PFSK-1 (cell line): Measurements from ENCODE around the gene STIM2.

Experiments
- FOXP2 ChIP-seq: optimal IDR thresholded peaks from 2 replicates; pipeline ENCODE3; 2011; ENCODE audit warnings: borderline replicate concordance, control low read depth, inconsistent platforms; ENCODE audit not compliant: insufficient read depth; ENCODE audit errors: extremely low read length, extremely low read depth
- POLR2AphosphoS5 ChIP-seq: IDR thresholded peaks from 2 replicates; pipeline ENCODE4 v1.6.1; 2012; ENCODE audit warnings: low read depth, mild to moderate bottlenecking, control low read depth, low read length, moderate library complexity
- SIN3A ChIP-seq: IDR thresholded peaks from 2 replicates; pipeline ENCODE4 v1.6.1; 2012; ENCODE audit warnings: mild to moderate bottlenecking, low read length, moderate library complexity, borderline replicate concordance; ENCODE audit not compliant: insufficient read depth
- TAF1 ChIP-seq: IDR thresholded peaks from 2 replicates; pipeline ENCODE4 v1.6.1; 2012; ENCODE audit warnings: low read length, control low read depth, borderline replicate concordance; ENCODE audit not compliant: insufficient read depth
- TF ChIP-seq, protein P1 (sequence below), 2 experiments: IDR thresholded peaks; 2 replicates each; pipeline versions ENCODE4 v1.6.1 to v1.8.0; 2011 to 2012; ENCODE audit warnings: low read depth in 2 of 2, low read length in 2 of 2, control low read depth in 1 of 2, inconsistent platforms in 1 of 2, mild to moderate bottlenecking in 1 of 2, moderate library complexity in 1 of 2; ENCODE audit not compliant: insufficient read depth in 1 of 2

STIM2 gene

DNA sequence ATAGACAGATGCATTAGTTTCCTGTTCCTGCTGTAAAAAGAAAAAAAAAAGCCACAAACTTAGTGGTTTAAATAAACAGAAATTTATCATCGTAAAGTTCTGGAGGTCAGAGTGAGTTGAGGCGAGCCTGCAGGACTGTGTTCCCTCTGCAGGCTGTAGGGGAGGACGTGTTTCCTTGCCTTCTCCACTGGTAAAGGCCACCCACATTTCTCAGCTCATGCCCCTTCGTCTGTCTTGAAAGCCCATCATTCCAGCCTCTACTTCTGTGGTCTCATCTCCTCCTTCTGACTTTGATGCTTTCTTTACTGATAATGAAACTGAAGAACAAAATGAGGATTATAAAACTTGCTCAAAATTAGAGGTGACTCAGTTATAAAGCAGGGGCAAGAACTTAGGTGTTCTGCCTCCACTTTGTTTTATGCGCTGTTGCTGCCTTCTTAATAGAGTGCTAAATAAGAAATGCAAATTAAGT, 143.0 kb downstream of the STIM2 start:
- TF ChIP-seq FOXP2, result no peak
- TF ChIP-seq SIN3A, result no peak
- no peak for TF ChIP-seq POLR2AphosphoS5
- TF ChIP-seq, protein P1, sequence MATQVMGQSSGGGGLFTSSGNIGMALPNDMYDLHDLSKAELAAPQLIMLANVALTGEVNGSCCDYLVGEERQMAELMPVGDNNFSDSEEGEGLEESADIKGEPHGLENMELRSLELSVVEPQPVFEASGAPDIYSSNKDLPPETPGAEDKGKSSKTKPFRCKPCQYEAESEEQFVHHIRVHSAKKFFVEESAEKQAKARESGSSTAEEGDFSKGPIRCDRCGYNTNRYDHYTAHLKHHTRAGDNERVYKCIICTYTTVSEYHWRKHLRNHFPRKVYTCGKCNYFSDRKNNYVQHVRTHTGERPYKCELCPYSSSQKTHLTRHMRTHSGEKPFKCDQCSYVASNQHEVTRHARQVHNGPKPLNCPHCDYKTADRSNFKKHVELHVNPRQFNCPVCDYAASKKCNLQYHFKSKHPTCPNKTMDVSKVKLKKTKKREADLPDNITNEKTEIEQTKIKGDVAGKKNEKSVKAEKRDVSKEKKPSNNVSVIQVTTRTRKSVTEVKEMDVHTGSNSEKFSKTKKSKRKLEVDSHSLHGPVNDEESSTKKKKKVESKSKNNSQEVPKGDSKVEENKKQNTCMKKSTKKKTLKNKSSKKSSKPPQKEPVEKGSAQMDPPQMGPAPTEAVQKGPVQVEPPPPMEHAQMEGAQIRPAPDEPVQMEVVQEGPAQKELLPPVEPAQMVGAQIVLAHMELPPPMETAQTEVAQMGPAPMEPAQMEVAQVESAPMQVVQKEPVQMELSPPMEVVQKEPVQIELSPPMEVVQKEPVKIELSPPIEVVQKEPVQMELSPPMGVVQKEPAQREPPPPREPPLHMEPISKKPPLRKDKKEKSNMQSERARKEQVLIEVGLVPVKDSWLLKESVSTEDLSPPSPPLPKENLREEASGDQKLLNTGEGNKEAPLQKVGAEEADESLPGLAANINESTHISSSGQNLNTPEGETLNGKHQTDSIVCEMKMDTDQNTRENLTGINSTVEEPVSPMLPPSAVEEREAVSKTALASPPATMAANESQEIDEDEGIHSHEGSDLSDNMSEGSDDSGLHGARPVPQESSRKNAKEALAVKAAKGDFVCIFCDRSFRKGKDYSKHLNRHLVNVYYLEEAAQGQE (IDR thresholded peaks at IDR 0.05; ENCODE audit: insufficient read depth in 1 of 2, low read depth in 2 of 2, low read length in 2 of 2), result no peak
- TF ChIP-seq TAF1, result no peak

DNA sequence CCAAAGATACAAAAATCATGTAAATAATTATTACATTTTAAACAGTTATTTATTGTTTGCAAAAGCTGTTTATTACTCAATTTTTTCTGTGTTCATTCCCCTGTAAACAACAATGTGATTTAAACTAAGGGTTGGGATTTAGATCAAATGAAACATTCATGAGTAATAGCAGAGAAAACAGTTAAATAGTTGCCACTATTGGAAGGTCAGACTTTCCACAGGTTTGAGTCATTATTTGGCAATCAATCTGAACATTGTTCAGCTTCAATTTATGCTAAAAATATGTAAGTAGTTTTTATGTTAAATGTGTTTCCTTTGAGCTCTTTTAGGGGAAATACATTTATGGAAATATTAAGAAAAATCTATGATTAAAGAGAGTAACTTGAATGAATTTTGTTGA, 144.9 kb downstream of the STIM2 start:
- TF ChIP-seq SIN3A (no peak), POLR2AphosphoS5 (no peak)
- TF ChIP-seq, protein P1 (IDR thresholded peaks at IDR 0.05; ENCODE audit: insufficient read depth in 1 of 2, low read depth in 2 of 2, low read length in 2 of 2), result no peak

DNA sequence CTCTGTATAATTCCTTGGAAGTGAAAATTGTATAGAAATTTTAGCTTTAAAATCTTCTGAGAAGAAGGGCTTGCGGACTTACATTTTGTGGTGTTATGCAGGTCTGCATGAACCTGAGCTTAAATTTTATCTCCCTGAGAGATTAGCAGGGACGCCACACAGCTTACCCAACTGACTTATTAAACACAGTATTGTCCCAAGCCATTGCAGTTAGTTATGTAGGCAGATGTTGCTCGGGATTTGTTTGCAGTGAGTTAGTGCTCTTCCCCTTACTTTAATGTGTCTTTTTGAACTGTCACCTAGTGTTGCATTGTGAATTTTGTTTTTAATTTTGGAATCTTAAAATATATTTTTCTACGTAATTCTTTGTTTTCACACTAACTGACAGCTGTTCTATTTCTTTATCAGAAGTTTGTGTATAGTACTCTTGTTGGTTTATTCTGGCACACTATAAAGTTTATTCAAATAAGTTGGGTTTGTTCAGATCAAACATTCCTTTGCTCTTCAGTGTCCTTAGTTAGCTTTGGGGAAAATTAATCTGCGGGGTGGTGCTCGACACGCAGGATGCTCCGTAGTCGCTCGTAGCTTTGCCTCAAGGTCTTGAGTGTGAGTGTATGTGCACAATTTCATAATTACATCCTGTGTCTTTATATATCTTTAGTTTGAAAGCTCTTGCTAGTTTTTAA, 145.4 kb downstream of the STIM2 start:
- TF ChIP-seq SIN3A, result no peak
- TF ChIP-seq, protein P1 (IDR thresholded peaks at IDR 0.05; ENCODE audit: insufficient read depth in 1 of 2, low read depth in 2 of 2, low read length in 2 of 2), result no peak
- no peak for TF ChIP-seq FOXP2
- TF ChIP-seq POLR2AphosphoS5, result no peak
- TF ChIP-seq TAF1, result no peak

DNA sequence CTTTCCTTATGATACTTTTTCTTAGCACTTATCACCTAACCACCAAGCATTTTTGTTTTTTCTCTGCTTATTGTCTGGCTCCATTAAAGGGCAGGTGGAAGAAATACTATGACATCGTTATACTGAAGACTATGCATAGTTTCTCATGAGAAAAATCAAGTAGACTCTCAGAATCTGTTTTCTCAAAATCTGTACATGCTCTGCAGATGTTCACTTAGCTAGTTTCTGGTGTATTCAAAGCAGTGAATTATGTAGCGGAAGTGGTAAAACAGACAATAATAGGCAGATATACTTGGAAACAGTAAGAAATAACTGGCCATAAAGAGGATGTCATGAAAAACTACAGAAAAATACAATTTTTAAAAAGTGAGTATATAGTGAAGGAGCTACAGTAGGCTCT, 146.0 kb downstream of the STIM2 start:
- no peak for TF ChIP-seq SIN3A
- no peak for TF ChIP-seq TAF1
- TF ChIP-seq FOXP2, result no peak
- TF ChIP-seq, protein P1 (IDR thresholded peaks at IDR 0.05; ENCODE audit: insufficient read depth in 1 of 2, low read depth in 2 of 2, low read length in 2 of 2), result no peak
- no peak for TF ChIP-seq POLR2AphosphoS5

DNA sequence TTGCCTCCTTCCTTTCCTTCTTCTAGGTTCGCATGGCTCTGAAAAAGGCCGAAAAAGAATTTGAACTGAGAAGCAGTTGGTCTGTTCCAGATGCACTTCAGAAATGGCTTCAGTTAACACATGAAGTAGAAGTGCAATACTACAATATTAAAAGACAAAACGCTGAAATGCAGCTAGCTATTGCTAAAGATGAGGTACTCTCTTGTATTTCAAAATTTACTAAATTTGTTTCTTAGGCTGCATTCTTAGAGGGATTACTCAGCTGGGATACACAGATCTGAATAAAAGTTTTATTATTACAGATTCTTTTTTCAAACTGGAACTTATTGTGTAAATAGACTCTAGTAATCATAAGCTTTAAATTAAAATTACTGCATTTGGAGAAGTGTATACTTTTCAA, 146.9 kb downstream of the STIM2 start:
- TF ChIP-seq TAF1, result no peak
- TF ChIP-seq SIN3A, result no peak
- TF ChIP-seq POLR2AphosphoS5, result no peak
- TF ChIP-seq FOXP2, result no peak
- TF ChIP-seq, protein P1 (IDR thresholded peaks at IDR 0.05; ENCODE audit: insufficient read depth in 1 of 2, low read depth in 2 of 2, low read length in 2 of 2), result no peak
